Measurements from ENCODE around the gene SMU1.

SMU1 gene

DNA sequence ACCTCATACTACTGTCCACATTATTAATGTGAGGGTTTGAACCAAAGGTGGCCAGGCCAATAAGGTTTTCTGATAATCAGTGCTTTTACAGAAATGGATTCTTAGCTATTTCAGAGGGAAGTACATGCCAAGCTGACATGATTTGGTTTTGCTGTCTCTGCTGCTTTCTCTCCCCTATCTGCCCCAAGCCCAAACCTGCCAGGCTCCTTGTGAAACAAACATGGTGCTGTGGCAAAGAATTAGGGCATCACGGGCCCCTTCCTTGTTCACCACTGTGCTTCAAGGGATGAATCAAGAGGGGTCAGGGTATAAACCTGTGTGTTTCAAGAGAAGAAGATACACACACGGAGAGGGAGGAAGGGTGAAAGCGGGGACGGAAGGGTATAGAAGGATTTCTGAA is 41.3 kb upstream of the SMU1 start:
- DNase-seq (ENCODE audit: extremely low read depth, low read depth) = no peak
- TF ChIP-seq, protein P1, sequence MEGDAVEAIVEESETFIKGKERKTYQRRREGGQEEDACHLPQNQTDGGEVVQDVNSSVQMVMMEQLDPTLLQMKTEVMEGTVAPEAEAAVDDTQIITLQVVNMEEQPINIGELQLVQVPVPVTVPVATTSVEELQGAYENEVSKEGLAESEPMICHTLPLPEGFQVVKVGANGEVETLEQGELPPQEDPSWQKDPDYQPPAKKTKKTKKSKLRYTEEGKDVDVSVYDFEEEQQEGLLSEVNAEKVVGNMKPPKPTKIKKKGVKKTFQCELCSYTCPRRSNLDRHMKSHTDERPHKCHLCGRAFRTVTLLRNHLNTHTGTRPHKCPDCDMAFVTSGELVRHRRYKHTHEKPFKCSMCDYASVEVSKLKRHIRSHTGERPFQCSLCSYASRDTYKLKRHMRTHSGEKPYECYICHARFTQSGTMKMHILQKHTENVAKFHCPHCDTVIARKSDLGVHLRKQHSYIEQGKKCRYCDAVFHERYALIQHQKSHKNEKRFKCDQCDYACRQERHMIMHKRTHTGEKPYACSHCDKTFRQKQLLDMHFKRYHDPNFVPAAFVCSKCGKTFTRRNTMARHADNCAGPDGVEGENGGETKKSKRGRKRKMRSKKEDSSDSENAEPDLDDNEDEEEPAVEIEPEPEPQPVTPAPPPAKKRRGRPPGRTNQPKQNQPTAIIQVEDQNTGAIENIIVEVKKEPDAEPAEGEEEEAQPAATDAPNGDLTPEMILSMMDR (IDR thresholded peaks at IDR 0.05; ENCODE audit: low read depth, low read length, missing control alignments) = no peak
- no peak overlapping the region for H3K4me3 ChIP-seq (replicated peaks; ENCODE audit: low read depth, low read length)

DNA sequence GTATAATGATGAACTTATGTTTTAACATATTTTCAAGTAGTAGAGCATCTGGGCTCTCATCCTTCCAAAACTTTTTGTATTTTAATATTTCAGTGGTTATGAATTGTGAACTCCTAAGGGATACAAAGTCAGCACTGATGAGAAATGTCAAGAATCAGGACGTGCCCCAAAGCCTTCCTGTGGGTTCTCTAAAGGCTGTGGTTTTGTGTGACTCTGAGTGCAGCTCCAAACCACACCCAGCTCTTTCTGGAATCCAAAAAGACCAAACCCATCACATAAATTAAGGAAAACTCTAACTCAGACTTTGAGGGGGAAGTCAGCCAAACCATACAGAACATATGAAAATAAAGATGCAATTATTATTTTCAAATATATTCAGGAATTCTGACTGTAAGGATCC is 40.8 kb upstream of the SMU1 start:
- TF ChIP-seq, protein P1 (IDR thresholded peaks at IDR 0.05; ENCODE audit: low read depth, low read length, missing control alignments) = no peak
- H3K4me3 ChIP-seq (replicated peaks; ENCODE audit: low read depth, low read length) = no peak overlapping the region
- DNase-seq (ENCODE audit: extremely low read depth, low read depth) = no peak

DNA sequence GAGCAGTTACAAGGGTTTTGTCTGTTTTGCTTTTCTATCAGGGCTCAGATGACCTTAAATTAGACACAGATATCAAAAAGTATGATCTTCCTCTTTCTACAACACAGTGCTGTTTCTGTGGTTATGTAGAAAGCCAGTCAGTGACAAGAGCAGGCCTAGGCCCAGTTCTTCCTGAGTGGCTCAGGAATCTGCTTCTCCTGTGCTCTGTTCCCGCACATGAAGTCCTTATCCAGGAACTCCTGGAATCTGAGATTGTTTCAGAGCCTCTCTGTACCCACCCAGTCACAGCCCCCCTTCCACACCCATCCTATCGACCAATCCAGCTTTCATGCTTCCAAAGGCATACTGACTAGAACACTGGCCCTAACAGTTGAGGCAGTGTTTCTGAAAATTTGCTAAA is 40.4 kb upstream of the SMU1 start:
- DNase-seq (ENCODE audit: extremely low read depth, low read depth) = no peak

DNA sequence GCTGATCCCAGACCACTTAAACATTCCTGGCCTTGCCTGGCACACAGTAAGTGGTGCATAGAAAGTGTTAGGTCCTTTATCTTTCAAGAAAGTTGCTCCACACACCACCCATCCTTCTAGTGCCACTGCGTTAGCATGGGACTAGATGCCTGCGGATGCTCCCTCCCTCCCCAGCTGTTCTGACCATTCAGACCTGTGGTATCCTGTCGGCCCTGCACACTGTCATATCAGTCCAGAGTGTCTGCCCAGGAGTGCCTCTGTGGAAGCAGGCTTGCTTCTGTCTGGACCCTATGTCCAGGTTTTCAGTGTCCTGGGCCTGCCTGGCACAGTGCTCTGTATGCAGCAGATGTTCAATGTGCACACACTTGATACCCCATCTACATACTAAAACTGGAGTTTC is 38.3 kb upstream of the SMU1 start:
- no peak for DNase-seq (ENCODE audit: extremely low read depth, low read depth)
- TF ChIP-seq, protein P1 (IDR thresholded peaks at IDR 0.05; ENCODE audit: low read depth, low read length, missing control alignments) = no peak
- no peak overlapping the region for H3K4me3 ChIP-seq (replicated peaks; ENCODE audit: low read depth, low read length)

More for the DNA sequence above, 40.4 kb upstream of the SMU1 start:
- TF ChIP-seq, protein P1 (IDR thresholded peaks at IDR 0.05; ENCODE audit: low read depth, low read length, missing control alignments) = no peak
- no peak overlapping the region for H3K4me3 ChIP-seq (replicated peaks; ENCODE audit: low read depth, low read length)

DNA sequence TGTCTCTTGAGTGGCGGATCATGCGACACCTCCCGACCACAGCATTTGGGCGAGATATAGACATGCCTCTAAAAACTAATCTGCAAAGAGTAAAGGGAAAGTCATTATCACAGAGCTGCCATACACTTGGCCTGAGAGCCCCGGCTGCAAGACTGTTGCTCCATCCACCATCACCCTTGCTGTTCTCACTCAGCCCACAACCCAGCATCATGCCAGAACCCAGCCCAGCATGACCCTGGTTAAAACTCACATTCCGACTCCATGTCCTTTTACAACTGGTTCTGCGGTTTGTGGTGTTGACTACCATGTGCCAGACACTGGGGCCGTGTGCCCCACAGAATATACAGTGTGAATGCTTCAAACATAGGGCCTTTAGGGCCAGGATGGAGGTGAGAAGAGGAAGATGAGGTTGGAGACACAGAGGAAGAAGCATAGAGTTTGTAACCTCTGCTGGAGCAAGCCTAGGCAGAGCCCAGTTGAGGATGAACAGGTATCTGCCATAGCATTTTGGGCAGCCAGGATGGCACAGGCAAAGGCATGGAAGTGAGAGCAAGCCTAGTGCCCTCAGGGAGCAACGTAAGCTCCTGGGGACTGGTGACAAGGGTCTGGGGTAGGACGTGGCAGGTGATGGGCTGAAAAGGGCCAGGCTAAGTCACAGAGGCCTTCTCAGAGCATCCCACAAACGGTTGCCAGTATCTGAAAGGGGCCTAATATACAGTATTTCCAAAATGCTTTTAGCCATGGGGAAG is 37.5 kb upstream of the SMU1 start:
- no peak for DNase-seq (ENCODE audit: extremely low read depth, low read depth)
- H3K4me3 ChIP-seq (replicated peaks; ENCODE audit: low read depth, low read length) = no peak overlapping the region
- TF ChIP-seq, protein P1 (IDR thresholded peaks at IDR 0.05; ENCODE audit: low read depth, low read length, missing control alignments) = no peak

DNA sequence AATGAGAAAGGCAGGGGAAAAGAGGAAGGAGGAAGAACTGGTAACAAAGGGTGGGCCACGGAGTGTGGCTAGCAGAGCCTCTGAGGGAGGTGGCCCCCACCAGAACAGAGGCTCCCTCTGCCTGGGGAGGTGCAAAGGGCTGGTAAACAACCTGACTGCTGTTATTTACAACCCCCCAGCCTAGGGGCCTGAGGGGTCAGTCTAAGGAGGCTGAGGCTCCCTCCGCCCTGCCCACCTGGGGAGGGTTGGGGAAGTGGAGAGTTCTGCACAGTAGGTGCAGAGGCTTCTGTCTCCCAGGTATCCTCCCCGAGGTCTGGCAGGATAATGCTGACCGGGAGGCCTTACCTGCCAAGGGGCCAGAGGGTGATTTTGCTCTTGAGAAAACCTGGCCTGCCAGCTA is 35.6 kb upstream of the SMU1 start:
- no peak for DNase-seq (ENCODE audit: extremely low read depth, low read depth)
- H3K4me3 ChIP-seq (replicated peaks; ENCODE audit: low read depth, low read length) = no peak overlapping the region
- TF ChIP-seq, protein P1 (IDR thresholded peaks at IDR 0.05; ENCODE audit: low read depth, low read length, missing control alignments) = no peak

DNA sequence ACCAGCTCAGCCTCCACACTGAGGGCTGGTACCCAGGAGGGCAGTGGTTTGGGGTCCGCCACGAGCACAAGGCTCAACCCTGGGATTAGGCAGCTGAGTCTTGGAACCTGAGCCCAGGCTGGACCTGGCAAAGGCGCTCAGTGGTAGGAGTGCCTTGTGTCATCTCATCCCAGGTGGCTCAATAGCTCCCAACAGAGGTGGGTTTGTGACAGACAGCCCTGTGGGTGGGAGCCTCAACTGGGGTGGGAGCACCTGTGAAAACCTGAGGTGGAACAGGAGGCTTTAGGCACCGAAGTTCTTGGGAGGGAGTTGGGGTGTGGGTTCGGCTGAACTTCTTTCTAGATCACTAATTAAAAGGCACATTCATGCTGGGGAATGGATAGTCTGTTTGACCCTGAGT is 35.2 kb upstream of the SMU1 start:
- TF ChIP-seq, protein P1 (IDR thresholded peaks at IDR 0.05; ENCODE audit: low read depth, low read length, missing control alignments) = no peak
- DNase-seq (ENCODE audit: extremely low read depth, low read depth) = no peak

More for the DNA sequence above, 35.2 kb upstream of the SMU1 start:
- no peak overlapping the region for H3K4me3 ChIP-seq (replicated peaks; ENCODE audit: low read depth, low read length)

Data from HFF-Myc (cell line).